Stimulated activated CD4-positive, alpha-beta T cell treated with anti-CD3 and anti-CD28 coated beads, TNF-alpha, amount 100 ng/mL, for 1 hour (primary cell): ENCODE measurements around the gene PPP1R14B.

Source experiments
- DNase-seq, 3 donors: peaks; one replicate each; pipeline ENCODE4 v3.0.0-alpha.2; 2020; ENCODE audit warnings: low read depth in 3 of 3, low spot score in 1 of 3

PPP1R14B gene

DNA sequence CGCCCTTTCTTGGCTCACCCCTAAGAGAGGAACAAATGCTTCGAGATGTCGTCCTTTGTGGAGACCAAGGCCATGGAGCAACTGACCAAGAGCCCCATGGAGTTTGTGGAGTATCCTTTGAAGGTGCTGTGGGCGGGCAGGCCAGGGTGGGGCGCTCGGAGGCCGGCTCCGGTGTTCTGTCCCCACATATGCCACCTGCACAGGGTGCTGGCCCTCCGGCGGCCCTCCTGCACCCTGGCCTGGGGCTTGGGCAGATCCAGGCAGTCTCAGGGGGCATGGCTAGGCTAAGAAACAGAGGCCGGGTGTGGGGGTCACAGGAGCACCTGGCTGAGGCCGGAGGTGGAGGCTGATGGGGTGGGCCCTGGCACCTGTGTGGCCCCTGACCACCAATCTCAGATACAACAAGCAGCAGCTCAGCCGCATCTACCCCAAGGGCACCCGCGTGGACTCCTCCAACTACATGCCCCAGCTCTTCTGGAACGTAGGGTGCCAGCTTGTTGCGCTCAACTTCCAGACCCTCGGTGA lies 14.9 kb upstream of the PPP1R14B start:
- DNase-seq = no peak

DNA sequence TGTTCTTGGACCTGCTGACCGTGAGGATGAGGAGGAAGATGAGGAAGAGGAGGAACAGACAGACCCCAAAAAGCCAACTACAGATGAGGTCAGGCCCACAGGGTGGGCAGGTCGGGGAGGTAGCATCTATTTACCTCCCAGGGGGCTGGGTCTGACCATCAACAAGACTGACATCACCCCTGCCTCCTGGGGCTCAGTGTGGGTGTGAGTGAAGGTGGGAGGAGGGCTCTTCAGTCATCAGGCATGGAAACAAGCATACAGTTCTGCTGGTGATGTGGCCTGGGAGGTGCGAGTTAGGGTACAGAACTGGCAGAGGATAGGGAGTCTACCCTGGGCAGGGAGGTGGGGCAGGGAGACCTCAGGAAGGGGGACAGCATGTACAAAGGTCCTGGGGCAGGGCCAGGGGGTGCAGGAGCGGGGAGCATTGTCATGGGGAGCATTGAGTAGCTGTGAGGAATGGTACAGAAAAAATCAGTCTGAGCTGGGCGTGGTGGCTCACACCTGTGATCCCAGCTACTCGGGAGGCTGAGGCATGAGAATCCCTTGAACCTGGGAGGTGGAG lies 13.5 kb upstream of the PPP1R14B start:
- DNase-seq = no peak

DNA sequence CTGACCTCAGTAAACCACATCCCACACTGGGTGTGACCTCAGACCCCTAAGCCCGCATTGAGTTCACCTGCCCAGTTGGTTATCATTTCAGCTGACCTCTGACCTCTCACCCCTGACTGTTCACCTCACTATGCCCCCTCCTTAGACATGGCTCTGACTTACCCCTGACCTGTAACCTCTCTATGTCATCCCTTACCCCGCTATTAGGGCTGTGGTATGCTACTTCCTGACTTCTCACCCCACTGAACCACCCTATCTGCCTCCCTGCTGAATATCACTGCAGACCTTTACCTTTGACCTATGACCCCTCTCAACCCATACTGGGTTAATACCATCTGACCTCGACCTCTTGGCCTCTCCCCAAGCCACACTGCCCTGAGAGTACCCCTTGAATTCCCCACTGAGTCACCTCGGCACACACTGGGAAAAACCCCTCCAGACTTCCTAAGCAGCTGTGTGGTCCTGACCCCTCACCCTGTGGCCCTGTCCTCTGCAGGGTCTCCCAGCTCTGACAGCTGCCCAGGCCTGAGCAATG lies 12.9 kb upstream of the PPP1R14B start:
- no peak for DNase-seq

DNA sequence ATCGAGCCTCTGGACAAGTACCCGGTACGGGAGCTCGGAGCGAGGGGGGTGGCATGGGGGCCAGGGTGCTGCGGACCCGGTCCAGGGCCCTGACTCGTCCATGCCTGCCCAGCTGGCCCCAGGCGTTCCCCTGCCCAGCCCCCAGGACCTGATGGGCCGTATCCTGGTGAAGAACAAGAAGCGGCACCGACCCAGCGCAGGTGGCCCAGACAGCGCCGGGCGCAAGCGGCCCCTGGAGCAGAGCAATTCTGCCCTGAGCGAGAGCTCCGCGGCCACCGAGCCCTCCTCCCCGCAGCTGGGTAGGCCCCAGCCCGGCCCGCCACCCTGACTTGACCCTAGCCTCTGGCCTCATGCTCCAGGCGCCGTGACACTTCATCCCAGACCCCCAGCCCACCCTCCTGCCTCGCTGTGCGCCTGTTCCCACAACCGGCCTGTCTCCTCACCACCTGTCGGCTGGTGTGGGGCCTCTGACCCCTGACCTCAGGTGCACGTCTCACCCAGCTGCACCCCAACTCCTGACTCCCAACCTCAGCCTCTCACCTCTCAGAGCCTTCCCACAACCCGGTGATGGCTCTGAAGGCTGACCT lies 12.3 kb upstream of the PPP1R14B start:
- no peak for DNase-seq

DNA sequence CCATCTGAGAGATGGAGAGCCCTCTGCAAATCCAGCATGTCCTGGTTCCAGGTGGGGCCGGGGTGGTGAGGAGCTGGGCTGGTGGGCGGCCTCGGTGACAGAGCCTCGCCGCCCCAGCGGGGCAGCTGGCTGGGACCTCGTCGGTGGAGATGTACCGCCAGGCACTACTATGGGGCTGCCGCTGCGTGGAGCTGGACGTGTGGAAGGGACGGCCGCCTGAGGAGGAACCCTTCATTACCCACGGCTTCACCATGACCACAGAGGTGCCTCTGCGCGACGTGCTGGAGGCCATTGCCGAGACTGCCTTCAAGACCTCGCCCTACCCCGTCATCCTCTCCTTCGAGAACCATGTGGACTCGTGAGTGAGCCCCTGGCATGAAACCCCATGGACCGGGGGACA lies 11.6 kb upstream of the PPP1R14B start:
- no peak for DNase-seq

DNA sequence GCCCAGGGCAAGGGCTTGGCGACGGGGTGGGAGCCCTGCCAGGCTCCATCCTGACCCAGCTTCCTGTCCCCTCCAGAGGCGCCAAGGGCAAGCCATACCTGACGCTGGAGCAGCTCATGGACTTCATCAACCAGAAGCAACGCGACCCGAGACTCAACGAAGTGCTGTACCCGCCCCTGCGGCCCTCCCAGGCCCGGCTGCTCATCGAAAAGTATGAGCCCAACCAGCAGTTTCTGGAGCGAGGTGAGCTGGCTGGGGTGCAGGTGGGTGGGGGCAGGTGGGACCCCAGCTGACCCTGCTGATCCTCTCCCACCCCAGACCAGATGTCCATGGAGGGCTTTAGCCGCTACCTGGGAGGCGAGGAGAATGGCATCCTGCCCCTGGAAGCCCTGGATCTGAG lies 9.6 kb upstream of the PPP1R14B start:
- no peak for DNase-seq

DNA sequence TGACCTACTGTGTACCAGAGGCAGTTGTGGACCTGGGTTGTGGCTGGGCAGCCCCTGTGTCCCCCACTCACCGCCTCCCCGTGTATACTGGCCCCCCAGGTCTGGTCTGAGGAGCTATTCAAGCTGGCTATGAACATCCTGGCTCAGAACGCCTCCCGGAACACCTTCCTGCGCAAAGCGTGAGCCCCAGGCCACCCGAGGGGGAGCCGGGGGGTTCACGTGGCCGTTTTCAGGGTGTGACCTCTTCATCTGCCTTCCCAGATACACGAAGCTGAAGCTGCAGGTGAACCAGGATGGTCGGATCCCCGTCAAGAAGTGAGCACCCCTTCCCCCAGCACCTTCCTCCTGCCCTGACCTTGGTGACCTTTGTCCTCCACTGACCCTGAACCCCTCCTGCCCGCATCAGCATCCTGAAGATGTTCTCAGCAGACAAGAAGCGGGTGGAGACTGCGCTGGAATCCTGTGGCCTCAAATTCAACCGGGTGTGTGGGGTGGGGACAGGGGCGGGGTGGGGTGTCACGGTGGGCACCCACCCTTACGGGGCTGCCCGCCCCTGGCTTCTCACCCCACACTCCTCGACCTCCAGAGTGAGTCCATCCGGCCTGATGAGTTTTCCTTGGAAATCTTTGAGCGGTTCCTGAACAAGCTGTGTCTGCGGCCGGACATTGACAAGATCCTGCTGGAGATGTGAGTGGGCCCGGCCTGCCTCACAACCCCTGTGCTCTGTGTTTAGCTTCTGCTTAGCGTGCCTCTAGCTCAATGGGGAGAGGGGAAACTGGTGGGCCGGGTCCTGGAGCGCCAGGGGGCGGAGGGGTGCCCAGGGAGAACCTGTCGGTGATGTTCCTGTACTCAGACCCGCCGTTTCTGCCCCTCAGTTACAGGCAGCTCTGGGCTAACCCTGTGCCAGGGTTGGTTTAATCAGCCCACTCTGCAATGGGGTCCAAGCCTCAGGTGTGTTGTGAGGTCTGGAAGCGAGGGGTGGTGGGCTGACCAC lies 8.7 kb upstream of the PPP1R14B start:
- no peak for DNase-seq

DNA sequence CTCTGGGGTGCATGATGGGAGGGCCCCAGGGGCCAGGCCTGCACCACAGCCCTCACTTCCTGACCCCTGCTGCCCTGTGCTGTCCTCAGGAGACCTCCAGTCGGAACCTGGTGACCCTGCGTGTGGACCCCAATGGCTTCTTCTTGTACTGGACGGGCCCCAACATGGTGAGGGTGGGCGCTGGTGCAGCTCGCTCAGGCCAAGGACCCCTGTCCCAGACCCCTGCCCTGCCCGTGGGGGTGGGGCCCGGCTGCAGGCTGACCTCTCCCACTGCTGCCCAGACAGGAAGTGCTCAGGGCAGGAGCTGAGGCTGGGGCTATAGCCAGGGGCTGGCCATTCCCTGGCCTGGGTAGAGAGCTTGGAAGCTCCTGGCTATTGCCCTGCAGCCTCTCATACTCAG lies 7.6 kb upstream of the PPP1R14B start:
- DNase-seq = no peak

DNA sequence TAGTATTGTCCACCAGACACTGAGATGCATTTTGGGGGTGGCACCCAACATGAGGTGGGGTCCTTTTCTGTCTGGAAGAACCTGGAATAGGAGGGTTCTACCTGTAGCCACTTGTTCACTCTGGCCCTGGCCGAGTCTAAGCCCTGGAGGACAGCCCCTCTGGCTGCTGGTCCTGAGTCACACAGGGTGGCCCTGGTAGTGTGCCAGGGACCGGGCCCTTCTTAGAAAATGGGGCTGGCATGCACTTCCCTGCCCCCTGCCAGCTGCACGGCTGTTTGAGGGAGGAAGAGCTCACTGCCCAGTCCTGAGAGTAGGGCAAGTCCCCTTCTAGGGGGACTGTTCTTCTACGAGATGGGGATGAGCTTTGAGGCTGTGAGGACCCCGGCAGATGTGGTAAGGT lies 6.7 kb upstream of the PPP1R14B start:
- no peak for DNase-seq

DNA sequence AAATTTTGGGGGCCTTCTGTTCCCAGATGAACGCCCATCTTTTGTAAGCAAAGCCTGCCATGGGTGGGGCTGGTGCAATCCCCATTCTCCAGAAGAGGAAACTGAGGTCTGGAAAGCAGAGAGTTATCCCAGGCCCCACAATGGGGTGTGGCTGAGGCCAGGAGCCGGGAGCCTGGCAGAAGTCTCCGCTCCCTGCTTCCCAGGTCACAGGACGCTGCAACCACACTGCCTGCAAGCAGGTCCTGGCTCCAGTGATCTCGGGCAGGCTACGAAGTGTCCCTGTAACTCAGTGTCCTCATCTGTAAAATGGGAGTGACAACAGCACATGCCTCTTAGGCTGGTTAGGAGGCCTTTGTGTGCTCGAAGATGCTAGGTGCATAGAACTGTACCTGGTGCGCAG lies 6.3 kb upstream of the PPP1R14B start:
- DNase-seq = no peak

DNA sequence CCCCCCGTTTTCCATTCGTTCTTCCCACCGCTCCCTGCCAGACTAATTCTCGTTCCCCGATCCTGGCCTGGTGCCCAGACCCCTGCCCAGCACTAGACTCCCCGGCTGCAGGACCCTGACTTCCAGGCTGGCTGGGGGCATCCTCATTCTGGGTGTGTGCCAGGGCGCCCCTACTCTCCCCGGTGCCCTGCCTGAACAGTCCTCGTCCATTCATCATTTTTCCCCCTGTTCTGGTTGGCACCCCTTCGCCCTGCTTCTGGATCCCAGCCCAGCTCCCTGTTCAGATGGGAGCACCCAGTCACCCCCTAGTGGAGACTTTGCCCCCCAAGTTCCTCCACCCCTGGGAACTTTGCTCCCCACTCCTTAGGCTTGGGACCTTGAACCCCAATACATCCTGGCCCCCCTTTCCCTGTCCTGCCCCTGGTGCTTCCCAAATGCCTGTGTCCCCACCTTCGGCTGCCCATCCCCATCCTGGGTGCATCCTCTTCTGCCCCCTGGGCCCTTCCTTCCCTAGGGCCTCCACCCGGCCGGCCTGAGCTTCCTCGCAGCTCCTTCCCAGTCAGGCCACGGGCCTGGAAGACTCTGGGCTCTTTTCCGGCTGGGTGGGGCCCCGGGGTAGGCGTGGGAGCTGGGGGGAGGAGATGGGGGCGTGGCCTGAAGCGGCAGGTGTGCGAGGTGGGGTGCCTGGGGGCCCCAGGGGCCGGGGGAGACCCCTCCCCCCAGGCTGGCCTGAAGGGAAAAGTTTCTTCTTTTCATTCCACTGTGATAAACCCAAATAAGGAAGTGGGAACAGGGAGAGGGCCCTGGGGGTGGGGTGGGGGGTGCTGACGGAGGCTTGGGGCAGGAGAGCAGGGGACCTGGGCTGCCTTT lies 5.5 kb upstream of the PPP1R14B start:
- no peak for DNase-seq

DNA sequence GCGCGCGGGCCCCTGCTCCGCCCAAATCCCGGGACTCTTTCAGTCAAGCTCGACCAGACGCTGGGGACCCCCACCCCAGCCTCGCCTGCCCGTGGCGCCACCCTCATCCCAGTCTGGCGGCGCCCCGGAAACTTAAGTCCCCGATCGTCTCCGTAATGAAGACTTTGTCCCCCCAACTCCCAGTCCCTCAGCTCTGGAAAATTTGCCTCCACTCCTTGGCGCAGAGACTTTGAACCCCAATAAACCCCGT lies 4.9 kb upstream of the PPP1R14B start:
- DNase-seq = no peak

DNA sequence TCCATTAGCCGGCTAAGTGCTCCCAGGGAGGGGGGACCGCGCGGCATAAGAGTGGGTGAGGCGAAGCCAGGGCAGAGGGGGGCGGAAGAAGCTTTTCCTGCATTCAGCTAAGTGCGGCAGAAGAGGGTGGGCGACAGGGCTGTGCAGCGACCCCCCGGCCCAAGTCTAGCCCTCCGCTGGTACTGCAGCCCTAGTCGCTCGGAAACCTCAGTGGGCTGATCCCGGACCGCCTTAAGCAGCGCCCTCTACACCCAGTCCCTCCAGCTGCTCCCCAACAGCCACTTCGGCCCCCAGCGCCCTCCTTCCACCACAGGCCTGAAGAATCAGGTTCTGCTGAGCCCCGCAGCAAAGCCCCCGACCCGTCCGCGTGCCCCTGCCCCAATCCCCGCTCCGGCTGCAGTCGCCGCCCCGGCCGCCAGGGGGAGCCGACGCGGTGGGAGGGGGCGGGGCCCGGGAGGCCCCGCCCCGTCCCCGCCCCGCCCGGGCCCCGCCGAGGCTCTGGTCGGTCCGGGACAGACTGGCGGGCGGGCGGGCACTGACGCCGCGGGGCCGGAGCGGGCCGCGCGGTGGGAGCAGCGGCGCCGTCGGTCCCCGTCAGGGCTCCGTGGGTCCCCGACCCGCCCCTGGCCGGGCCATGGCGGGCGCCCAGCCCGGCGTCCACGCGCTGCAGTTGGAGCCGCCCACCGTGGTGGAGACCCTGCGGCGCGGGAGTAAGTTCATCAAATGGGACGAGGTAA lies 4.4 kb upstream of the PPP1R14B start, which contains the start of gene PLCB3:
Gene PLCB3 (plus strand): TSS at position 515 of the 737 bp plus-strand sequence. CDS start 120 bp downstream, at position 635.
- DNase-seq = peak in 2 of 3 donors; percentile 57 to 60

DNA sequence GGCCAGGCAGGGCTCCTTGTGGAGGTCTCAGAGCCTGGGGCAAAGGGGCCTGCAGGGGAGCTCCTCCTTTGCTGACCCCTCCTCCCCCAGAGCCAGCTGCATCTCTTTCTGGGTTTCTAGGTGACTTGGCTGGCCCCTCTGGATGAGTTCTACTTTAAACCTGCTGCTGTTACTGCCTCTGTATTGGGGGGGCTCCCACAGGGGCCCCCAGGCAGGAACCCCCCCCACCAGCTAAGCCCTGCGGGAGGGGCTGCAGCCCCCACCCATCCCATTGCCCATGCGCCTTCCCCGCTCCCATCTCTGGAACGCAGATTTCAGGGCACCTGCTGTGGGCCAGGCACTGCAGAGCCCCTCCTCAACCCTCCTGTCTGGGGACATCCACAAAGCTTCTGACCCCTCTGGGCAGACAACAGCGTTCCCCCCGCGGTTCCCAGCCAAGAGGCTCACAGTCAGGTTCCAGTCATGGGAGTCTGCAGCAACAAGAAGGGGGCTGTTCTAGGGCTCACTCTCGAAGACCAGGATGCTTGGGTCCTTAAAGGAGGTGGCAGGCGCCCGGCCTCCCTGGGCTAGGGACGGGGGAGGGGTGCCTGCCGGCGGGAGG lies 3.8 kb upstream of the PPP1R14B start:
- DNase-seq = no peak

DNA sequence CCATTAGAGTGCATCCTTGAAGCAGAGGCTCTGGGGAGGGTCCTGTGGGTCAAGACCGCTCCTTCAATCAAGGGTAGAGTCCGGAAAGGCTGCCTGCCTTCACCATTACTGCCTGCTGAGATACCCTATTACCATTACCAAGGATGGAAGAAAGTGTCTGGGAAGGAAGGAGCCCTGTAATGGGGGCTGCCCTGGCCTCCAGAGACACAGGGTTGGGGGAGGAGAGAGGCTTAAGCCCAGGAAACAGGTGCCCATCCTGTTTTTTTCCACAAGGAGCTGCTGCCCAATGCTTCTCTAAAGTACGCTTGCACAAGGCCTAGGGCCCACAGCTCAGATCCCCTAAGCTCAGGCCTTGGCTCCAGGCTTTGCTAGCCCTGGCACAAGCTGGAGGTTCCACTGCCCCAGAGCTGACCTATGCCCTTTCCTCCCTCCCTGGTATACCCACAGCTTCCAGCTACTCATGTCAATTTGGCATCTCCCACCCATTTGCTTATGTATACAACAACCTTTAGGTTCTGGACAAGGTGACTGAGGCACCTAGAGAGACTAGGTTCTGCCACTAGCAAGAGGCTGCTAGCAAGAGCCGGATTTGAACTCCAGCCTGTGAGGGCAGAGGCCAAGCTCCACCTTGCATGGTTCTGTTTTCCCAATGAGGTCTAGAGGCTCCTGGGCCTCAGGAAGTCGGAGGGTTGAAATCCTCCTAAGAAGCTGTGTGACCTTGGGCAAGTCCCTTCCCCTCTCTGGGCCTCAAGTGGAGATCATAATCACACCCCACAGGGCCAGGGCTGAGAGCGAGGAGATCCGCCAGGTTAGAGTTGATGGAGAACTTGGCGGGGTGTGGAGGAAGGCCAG lies 3.0 kb upstream of the PPP1R14B start:
- DNase-seq = no peak

DNA sequence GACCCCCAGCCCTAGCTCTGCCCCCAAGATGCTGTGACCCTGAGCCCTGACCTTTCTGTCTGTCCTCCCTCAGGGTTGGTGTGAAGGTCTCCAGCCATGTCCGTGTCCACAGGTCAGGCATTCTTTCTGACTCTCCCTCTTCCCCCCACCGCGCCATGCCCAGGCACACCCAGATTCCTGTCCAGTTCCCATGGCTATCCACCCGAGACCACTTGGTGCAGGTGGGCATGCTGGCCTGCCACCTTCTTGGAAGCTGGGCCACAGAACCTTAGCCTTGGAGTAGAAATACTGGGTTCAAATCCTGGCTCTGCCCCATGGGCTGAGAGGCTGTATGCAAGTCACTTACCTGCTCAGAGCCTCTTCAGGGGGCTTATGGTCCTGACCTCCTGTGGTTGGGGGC lies 2.3 kb upstream of the PPP1R14B start:
- no peak for DNase-seq

DNA sequence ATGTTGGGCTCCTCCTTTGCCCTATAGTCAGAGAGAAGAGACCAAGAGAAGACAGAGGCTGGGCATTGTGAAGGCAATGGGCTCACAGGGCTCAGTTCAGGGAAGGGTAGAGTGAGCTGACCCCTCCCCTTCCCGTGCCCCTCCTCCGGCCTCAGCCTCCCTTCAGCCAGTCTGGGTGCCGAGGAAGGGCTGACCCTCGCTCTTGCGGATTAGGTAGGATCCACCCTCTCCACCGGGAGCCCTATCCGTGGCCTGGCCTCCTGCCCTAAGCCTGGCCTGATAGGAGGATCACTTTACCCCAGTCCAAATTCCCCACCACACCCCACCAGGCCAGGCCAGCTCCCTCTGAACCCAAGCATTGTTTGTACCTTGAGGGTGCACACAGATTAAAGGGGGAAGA lies 1.8 kb upstream of the PPP1R14B start:
- no peak for DNase-seq

DNA sequence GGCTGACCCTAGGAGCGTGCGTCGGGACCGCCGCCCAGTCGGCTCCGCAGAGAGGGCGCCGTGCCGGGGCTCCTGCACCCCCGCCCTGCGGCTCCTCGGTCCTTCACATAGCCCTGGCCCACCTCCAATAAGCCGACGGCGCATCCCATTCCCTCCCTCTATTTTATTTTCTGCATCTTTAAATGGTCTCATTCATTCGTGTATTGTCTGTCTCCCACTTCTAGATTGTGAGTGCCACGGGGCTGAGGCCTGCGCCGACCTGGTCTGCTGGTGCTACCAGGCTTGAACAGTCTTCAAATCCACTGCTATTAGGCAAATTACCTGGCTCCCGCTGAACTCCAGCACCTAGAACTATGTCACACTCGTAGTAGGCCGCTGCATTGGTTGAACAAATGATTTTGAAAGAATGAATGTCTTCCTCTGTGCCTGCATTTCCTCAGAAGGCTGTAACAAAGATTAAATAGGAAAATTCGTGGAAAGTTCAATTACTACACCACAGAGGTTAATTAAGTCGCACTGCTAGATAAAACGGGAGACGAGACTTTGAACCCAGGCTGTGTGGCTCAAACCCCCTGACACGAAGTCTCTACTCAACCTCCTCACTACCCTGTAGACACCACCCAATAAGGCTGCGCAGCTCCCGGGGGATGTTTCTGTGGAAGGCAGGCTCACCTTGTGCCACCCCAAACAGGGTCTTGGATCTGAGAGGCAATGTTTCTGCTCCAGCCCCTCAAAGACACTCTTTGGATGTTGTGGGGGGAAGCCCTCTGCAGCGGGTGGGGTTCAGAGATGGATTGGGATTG lies 1.2 kb upstream of the PPP1R14B start:
- no peak for DNase-seq
